ENCODE measurements around the gene GRK1.
"Not testable (repeated sequence)": the region's sequence is repeated elsewhere in the genome, so short reads cannot be mapped to it uniquely, and the experiment has no call there.

GRK1 gene

DNA sequence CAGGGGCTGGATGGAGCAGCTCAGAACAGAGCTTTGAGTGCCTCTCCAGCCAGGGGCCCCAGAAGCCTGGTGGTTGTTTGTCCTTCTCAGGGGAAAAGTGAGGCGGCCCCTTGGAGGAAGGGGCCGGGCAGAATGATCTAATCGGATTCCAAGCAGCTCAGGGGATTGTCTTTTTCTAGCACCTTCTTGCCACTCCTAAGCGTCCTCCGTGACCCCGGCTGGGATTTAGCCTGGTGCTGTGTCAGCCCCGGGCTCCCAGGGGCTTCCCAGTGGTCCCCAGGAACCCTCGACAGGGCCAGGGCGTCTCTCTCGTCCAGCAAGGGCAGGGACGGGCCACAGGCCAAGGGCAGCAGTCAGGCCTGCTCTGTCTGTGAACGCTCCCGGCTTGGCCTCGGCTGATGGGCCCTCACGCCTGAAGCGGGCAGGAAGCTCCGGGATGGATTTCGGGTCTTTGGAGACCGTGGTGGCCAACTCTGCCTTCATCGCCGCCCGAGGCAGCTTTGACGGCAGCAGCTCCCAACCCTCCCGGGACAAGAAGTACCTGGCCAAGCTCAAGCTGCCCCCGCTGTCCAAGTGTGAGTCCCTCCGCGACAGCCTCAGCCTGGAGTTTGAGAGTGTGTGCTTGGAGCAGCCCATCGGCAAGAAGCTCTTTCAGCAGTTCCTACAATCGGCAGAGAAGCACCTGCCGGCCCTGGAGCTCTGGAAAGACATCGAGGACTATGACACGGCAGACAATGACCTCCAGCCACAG is at the start of gene GRK1:
TSS of gene GRK1 (plus strand) at position 269 of the 751 bp plus-strand sequence. CDS start at position 437, 168 bp downstream.
- H3K27ac ChIP-seq, result no peak within 1 kb of the TSS
- no peak for TF ChIP-seq ZFX (IDR thresholded peaks at IDR 0.05)
- TF ChIP-seq, protein P1, sequence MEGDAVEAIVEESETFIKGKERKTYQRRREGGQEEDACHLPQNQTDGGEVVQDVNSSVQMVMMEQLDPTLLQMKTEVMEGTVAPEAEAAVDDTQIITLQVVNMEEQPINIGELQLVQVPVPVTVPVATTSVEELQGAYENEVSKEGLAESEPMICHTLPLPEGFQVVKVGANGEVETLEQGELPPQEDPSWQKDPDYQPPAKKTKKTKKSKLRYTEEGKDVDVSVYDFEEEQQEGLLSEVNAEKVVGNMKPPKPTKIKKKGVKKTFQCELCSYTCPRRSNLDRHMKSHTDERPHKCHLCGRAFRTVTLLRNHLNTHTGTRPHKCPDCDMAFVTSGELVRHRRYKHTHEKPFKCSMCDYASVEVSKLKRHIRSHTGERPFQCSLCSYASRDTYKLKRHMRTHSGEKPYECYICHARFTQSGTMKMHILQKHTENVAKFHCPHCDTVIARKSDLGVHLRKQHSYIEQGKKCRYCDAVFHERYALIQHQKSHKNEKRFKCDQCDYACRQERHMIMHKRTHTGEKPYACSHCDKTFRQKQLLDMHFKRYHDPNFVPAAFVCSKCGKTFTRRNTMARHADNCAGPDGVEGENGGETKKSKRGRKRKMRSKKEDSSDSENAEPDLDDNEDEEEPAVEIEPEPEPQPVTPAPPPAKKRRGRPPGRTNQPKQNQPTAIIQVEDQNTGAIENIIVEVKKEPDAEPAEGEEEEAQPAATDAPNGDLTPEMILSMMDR (conservative IDR thresholded peaks at IDR 0.05), result no peak

DNA sequence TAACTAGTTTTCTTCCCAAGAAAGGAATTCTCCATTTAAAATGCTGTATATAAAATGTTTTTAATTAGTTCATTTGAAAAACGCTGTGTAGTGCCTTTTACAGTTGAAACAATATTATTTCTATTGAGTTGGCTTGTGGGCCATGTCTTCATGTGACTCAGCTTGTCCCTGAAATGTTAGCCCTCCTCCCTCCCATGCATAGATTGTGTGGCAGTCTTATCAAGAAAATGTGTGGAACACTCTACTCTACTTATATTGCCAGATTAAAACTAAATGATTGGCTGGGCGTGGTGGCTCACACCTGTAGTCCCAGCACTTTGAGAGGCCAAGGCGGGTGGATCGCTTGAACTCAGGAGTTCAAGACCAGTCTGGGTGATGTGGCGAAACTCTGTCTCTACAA is 49.1 kb upstream of the GRK1 start:
- TF ChIP-seq, protein P1 (conservative IDR thresholded peaks at IDR 0.05), result no peak
- TF ChIP-seq ZFX (IDR thresholded peaks at IDR 0.05), result no peak
- H3K27ac ChIP-seq, result no peak overlapping the region

DNA sequence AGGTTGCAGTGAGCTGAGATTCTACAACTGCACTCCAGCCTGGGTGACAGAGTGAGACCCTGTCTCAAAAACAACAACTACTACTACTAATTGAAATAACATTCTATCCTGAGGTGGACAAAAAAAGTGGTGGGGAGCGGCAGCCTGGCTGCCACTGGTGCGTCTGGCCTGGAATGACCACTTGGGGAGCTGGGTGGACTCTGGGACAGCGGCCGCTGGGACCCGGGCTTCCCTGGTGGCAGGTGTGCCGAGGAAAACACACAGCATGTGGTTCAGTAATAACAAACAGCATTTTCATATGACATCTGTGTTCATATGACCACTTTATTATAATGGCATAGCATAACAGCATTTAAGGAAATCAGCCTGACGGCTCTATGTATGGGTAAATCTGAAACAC is 48.6 kb upstream of the GRK1 start:
- H3K27ac ChIP-seq, result no peak overlapping the region
- no peak for TF ChIP-seq ZFX (IDR thresholded peaks at IDR 0.05)
- TF ChIP-seq, protein P1 (conservative IDR thresholded peaks at IDR 0.05), result no peak

- TF ChIP-seq, protein P1 (conservative IDR thresholded peaks at IDR 0.05), result no peak
- no peak for TF ChIP-seq ZFX (IDR thresholded peaks at IDR 0.05)
- H3K27ac ChIP-seq, result no peak overlapping the region
These were observed 46.8 kb upstream of the GRK1 start for GRCh38 chr13:113620036-113620796.

DNA sequence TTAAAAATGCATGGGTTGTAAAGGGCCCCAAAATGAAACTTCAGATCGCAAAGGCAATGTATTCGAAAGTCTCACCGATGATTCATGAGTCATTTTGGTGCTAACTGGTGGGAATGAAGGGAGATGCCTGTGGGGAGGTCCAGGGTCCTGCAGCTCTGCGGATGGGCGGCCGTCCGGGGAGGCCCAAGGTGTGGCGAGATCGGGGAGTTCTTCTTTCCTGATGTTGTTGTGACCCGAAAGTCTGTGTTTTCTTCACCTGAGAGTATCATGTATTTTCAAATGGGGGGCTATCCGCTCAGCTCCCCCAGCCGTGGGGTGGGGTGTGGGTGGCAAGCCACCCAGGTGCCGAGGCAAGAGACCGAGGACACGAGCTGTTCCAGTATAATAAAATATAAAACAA is 46.0 kb upstream of the GRK1 start:
- TF ChIP-seq, protein P1 (conservative IDR thresholded peaks at IDR 0.05), result no peak
- no peak for TF ChIP-seq ZFX (IDR thresholded peaks at IDR 0.05)

GRCh38 chr13:113621498-113621897 is 45.5 kb upstream of the GRK1 start:
- TF ChIP-seq, protein P1 (conservative IDR thresholded peaks at IDR 0.05), result peak; percentile 66
- not testable (repeated sequence) for H3K27ac ChIP-seq

More for the DNA sequence above, 46.0 kb upstream of the GRK1 start:
- no peak overlapping the region for H3K27ac ChIP-seq

DNA sequence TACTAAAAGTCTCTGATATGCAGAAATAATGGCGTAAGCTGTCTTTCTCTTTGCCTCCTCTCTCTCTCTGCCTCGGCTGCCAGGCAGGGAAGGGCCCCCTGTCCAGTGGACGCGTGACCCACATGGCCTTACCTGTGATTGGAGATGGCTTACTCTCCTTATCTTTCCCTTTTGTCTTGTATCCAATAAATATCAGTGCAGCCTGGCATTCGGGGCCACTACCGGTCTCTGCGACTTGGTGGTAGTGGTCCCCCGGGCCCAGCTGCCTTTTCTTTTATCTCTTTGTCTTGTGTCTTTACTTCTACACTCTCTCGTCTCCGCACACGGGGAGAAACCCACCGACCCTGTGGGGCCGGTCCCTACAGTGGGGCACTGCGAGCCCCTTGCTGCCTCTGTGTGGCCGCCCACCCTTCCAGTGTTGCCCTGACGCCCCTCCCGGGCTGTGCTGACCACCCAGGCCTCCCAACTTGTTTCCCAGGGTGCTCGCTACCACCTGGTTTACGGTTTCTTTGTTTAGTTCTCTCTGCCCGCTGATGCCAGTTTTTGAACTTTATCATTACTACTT is 45.0 kb upstream of the GRK1 start:
- H3K27ac ChIP-seq, result not testable (repeated sequence)

Data from C4-2B (cell line).